OCI-LY7 (cell line): ENCODE data around the gene RHOT2. TPM values are rescaled to one million over a fixed set of nuclear protein-coding genes. Genes with fewer than 3 reads are reported as not detected.

Experiments
- BruUV-seq: library from RNA; stranded (reverse); fragments of 400-500 nt; replicated peaks from 2 replicates; lab custom pipeline; 2021; lab: Mats Ljungman, UMichigan
- CTCF ChIA-PET: fragments of 300-600 bp; sonication (Branson Sonifier 250); formaldehyde crosslinking; loops from one replicate; lab custom pipeline; 2022; ENCODE audit warnings: antibody characterized with exemption; ENCODE audit not compliant: unreplicated experiment; lab: Charles Lee
- POLR2A ChIA-PET: fragments of 300-600 bp; sonication (Branson Sonifier 250); formaldehyde crosslinking; loops from one replicate; lab custom pipeline; 2022; ENCODE audit warnings: antibody characterized with exemption; lab: Charles Lee
- DNase-seq: peaks from one replicate; pipeline ENCODE4 v3.0.0-alpha.2; 2015; ENCODE audit warnings: low spot score
- H2AFZ ChIP-seq: fragments of 200-600 bp; sonication (generic), shearing (Covaris generic); 2 replicates; pipeline ENCODE4 v1.6.1; 2014; ENCODE audit warnings: mild to moderate bottlenecking, antibody characterized with exemption, low read length, moderate library complexity
- H3K27ac ChIP-seq: fragments of 200-600 bp; sonication (generic); 2 replicates; pipeline ENCODE4 v1.5.1; 2014; ENCODE audit warnings: mixed run types, low read depth, mild to moderate bottlenecking, moderate library complexity, low read length, inconsistent platforms; ENCODE audit not compliant: poor library complexity, severe bottlenecking
- H3K36me3 ChIP-seq: fragments of 200-600 bp; sonication (generic); 2 replicates; pipeline ENCODE4 v1.6.1; 2014; ENCODE audit warnings: mild to moderate bottlenecking, antibody characterized with exemption, low read length, moderate library complexity, mixed read lengths; ENCODE audit not compliant: insufficient read depth
- H3K4me1 ChIP-seq: fragments of 200-600 bp; sonication (generic); 2 replicates; pipeline ENCODE4 v1.5.1; 2014; ENCODE audit warnings: mild to moderate bottlenecking, low read length; ENCODE audit not compliant: insufficient read depth, poor library complexity, severe bottlenecking
- H3K4me2 ChIP-seq: fragments of 200-600 bp; sonication (generic); 2 replicates; pipeline ENCODE4 v1.6.1; 2014; ENCODE audit warnings: mild to moderate bottlenecking, low read length
- H3K4me3 ChIP-seq: fragments of 200-600 bp; sonication (generic); 2 replicates; pipeline ENCODE4 v1.5.1; 2014; ENCODE audit warnings: mild to moderate bottlenecking, low read depth, low read length; ENCODE audit not compliant: poor library complexity, severe bottlenecking
- H3K79me2 ChIP-seq: fragments of 200-600 bp; sonication (generic); 2 replicates; pipeline ENCODE4 v1.6.1; 2016; ENCODE audit warnings: low read depth, mild to moderate bottlenecking, low read length, moderate library complexity, mixed read lengths; ENCODE audit not compliant: insufficient read depth
- H3K9me2 ChIP-seq: fragments of 200-600 bp; sonication (generic); 2 replicates; pipeline ENCODE4 v1.6.1; 2016; ENCODE audit warnings: mild to moderate bottlenecking, low read length, mixed read lengths; ENCODE audit not compliant: insufficient read depth
- H3K9me3 ChIP-seq: fragments of 200-600 bp; sonication (generic); 2 replicates; pipeline ENCODE4 v1.6.1; 2014; ENCODE audit warnings: mild to moderate bottlenecking, mixed run types, low read length, mixed read lengths
- H4K20me1 ChIP-seq: fragments of 200-600 bp; sonication (generic); 2 replicates; pipeline ENCODE4 v1.6.1; 2014; ENCODE audit warnings: mild to moderate bottlenecking, antibody characterized with exemption, low read length, moderate library complexity, mixed read lengths; ENCODE audit not compliant: insufficient read depth
- CTCF ChIP-seq: fragments of 200-600 bp; sonication (generic); conservative IDR thresholded peaks from 2 replicates; pipeline ENCODE4 v1.5.1; 2014; ENCODE audit warnings: mild to moderate bottlenecking, antibody characterized with exemption, low read length, moderate library complexity, mixed read lengths
- EZH2phosphoT487 ChIP-seq: fragments of 200-600 bp; sonication (generic); IDR thresholded peaks from 2 replicates; pipeline ENCODE4 v1.6.1; 2018; ENCODE audit warnings: low read depth, borderline replicate concordance, mild to moderate bottlenecking, mixed run types, antibody characterized with exemption, low read length, moderate library complexity, mixed read lengths
- intact Hi-C: fragments of 100-400 bp; cut with micrococcal nuclease; formaldehyde crosslinking; loops from one replicate; pipeline ENCODE4 v1.10.0; 2022; ENCODE audit not compliant: unreplicated experiment
- total RNA-seq, 2 experiments: library from RNA; depleted of rRNA in 1 of 2; stranded (reverse); fragments of >200 nt in 1 of 2; shearing (Covaris generic) in 1 of 2; gene quantifications; 2 replicates each; pipeline ENCODE4 v1.2.3, GENCODE V29; 2014 to 2022

Gene RHOT2
- total RNA-seq, 2 experiments from 2014 or later, result 133 to 136 TPM

GRCh38 chr16:705431-706188, 37.7 kb downstream of the RHOT2 start, which contains the start of gene FBXL16:
TSS of gene FBXL16 (minus strand) at chr16:705801. CDS start at chr16:697405, 8,396 bp downstream.
- no peak for TF ChIP-seq CTCF
- TF ChIP-seq EZH2phosphoT487, result no peak
- Histone ChIP-seq H3K9me3 (no peaks in the 10 kb centered on the region), H3K4me3 (peak within 1 kb of the TSS; percentile 28), H3K9me2 (no peaks in the 10 kb centered on the region), H3K79me2 (no peaks in the 10 kb centered on the region), H3K27ac (no peak within 1 kb of the TSS), H3K4me2 (no peak within 1 kb of the TSS; the same call in 1 of the 2 replicates), H3K36me3 (no peaks in the 10 kb centered on the region), H4K20me1 (no peaks in the 10 kb centered on the region), H2AFZ (no peak within 1 kb of the TSS), H3K4me1 (no peaks in the 10 kb centered on the region)
- CTCF ChIA-PET, result no interaction called here
- peak; percentile 46 for DNase-seq
- POLR2A ChIA-PET, result interaction anchor here (0.6 kb wide), 1 partner anchor 66 kb away, joined by 5 read pairs; no protein-coding TSS in a partner anchor
- BruUV-seq, result no TSS peak
- intact Hi-C loops, result no loop called here

GRCh38 chr16:706189-707061, 38.5 kb downstream of the RHOT2 start:
- H3K4me3 ChIP-seq, result no peak overlapping the region
- no peaks in the 10 kb centered on the region for H3K79me2 ChIP-seq
- ChIA-PET CTCF (no interaction called here), POLR2A (no interaction called here)
- H3K9me2 ChIP-seq, result no peaks in the 10 kb centered on the region
- no peak overlapping the region for H3K27ac ChIP-seq
- DNase-seq, result no peak
- BruUV-seq, result no TSS peak
- no peaks in the 10 kb centered on the region for H4K20me1 ChIP-seq
- no peaks in the 10 kb centered on the region for H3K4me1 ChIP-seq
- H2AFZ ChIP-seq, result no peak overlapping the region
- TF ChIP-seq EZH2phosphoT487, result no peak
- TF ChIP-seq CTCF, result 0 out of 2 replicates have a peak, but pooled peaks have one; percentile 10
- H3K4me2 ChIP-seq, result no peak overlapping the region; the same call in 1 of the 2 replicates
- intact Hi-C loops, result no loop called here
- no peaks in the 10 kb centered on the region for H3K9me3 ChIP-seq
- H3K36me3 ChIP-seq, result no peaks in the 10 kb centered on the region
